IMR-90 (cell line): ENCODE results near the gene PITPNC1. TPM values are rescaled to one million over a fixed set of nuclear protein-coding genes. Genes with fewer than 3 reads are reported as not detected.

Experiments used
- ATAC-seq: fragments of 200-7000 bp; cut with Tn5 transposase; 2 replicates; pipeline ENCODE4 v1.9.1; 2020; ENCODE audit warnings: low read depth, mild to moderate bottlenecking, moderate library complexity
- BruUV-seq: library from RNA; stranded (reverse); fragments of 400-500 nt; replicated peaks from 2 replicates; lab custom pipeline; 2021; lab: Mats Ljungman, UMichigan
- CTCF ChIA-PET: fragments of 300-600 bp; formaldehyde crosslinking; extraction: SDS; loops from one replicate; lab custom pipeline; 2021; ENCODE audit warnings: antibody characterized with exemption; lab: Yijun Ruan, JAX
- POLR2A ChIA-PET: fragments of 300-600 bp; sonication (Branson Sonifier 250); formaldehyde crosslinking; loops from one replicate; lab custom pipeline; 2022; ENCODE audit warnings: antibody characterized with exemption; ENCODE audit not compliant: unreplicated experiment; lab: Charles Lee
- DNase-seq: peaks from one replicate; pipeline ENCODE4 v3.0.0; 2013
- H2AFZ ChIP-seq: replicated peaks from 2 replicates; pipeline ENCODE3; 2013; ENCODE audit warnings: low read length, mild to moderate bottlenecking; ENCODE audit not compliant: poor library complexity
- H2AK5ac ChIP-seq: 2 replicates; pipeline ENCODE4 v1.6.1; 2013; ENCODE audit warnings: low read depth, low read length, inconsistent platforms
- H2AK9ac ChIP-seq: replicated peaks from 2 replicates; pipeline ENCODE3; 2013; ENCODE audit warnings: mild to moderate bottlenecking, low read depth, low read length, moderate library complexity; ENCODE audit not compliant: poor library complexity
- H2BK120ac ChIP-seq: 2 replicates; pipeline ENCODE4 v1.6.1; 2013; ENCODE audit warnings: low read depth, low read length, inconsistent platforms
- H2BK15ac ChIP-seq: 3 replicates; pipeline ENCODE4 v1.6.1; 2013; ENCODE audit warnings: low read depth, low read length, inconsistent platforms
- H2BK20ac ChIP-seq: 2 replicates; pipeline ENCODE4 v1.6.1; 2013; ENCODE audit warnings: low read depth, mild to moderate bottlenecking, inconsistent platforms, low read length, moderate library complexity
- H2BK5ac ChIP-seq: 2 replicates; pipeline ENCODE4 v1.6.1; 2013; ENCODE audit warnings: mild to moderate bottlenecking, low read depth, low read length, inconsistent platforms; ENCODE audit not compliant: poor library complexity, severe bottlenecking
- H3K14ac ChIP-seq: replicated peaks from 2 replicates; pipeline ENCODE4 v1.6.1; 2013; ENCODE audit warnings: low read depth, low read length, inconsistent platforms
- H3K18ac ChIP-seq: 2 replicates; pipeline ENCODE4 v1.6.1; 2013; ENCODE audit warnings: low read depth, low read length, control low read depth
- H3K23ac ChIP-seq: 2 replicates; pipeline ENCODE4 v1.6.1; 2013; ENCODE audit warnings: low read depth, low read length, inconsistent platforms
- H3K27ac ChIP-seq: 2 replicates; pipeline ENCODE4 v1.5.1; 2013; ENCODE audit warnings: mild to moderate bottlenecking, control low read depth, low read length; ENCODE audit not compliant: insufficient read depth
- H3K27me3 ChIP-seq: 2 replicates; pipeline ENCODE4 v1.6.1; 2013; ENCODE audit warnings: low read length; ENCODE audit not compliant: control insufficient read depth, insufficient read depth
- H3K36me3 ChIP-seq: 2 replicates; pipeline ENCODE4 v1.6.1; 2013; ENCODE audit warnings: low read length, mixed read lengths; ENCODE audit not compliant: control insufficient read depth, insufficient read depth
- H3K4ac ChIP-seq: 2 replicates; pipeline ENCODE4 v1.6.1; 2013; ENCODE audit warnings: low read depth, low read length, inconsistent platforms
- H3K4me1 ChIP-seq: 2 replicates; pipeline ENCODE4 v1.6.1; 2013; ENCODE audit warnings: low read length, mixed read lengths; ENCODE audit not compliant: control insufficient read depth, insufficient read depth
- H3K4me2 ChIP-seq: 2 replicates; pipeline ENCODE4 v1.6.1; 2013; ENCODE audit warnings: low read depth, mild to moderate bottlenecking, control low read depth, low read length, moderate library complexity
- H3K4me3 ChIP-seq: 2 replicates; pipeline ENCODE4 v1.5.1; 2013; ENCODE audit warnings: low read depth, mild to moderate bottlenecking, control low read depth, low read length, moderate library complexity; ENCODE audit not compliant: insufficient read depth
- H3K56ac ChIP-seq: 2 replicates; pipeline ENCODE4 v1.6.1; 2013; ENCODE audit warnings: low read length, inconsistent platforms; ENCODE audit not compliant: insufficient read depth; ENCODE audit errors: extremely low read depth
- H3K79me1 ChIP-seq, 2 experiments: 2 replicates each; pipeline ENCODE4 v1.6.1; 2013; ENCODE audit warnings: low read length in 2 of 2, inconsistent platforms in 1 of 2, low read depth in 1 of 2
- H3K9ac ChIP-seq: 2 replicates; pipeline ENCODE4 v1.6.1; 2013; ENCODE audit warnings: low read depth, low read length, control low read depth
- H3K9me1 ChIP-seq: 2 replicates; pipeline ENCODE4 v1.6.1; 2013; ENCODE audit warnings: low read length, inconsistent platforms; ENCODE audit not compliant: insufficient read depth
- H3K9me3 ChIP-seq: 2 replicates; pipeline ENCODE4 v1.6.1; 2013; ENCODE audit warnings: low read length; ENCODE audit not compliant: control insufficient read depth, insufficient read depth
- H4K20me1 ChIP-seq: 2 replicates; pipeline ENCODE4 v1.6.1; 2013; ENCODE audit warnings: low read length, inconsistent platforms; ENCODE audit not compliant: insufficient read depth
- H4K5ac ChIP-seq: 2 replicates; pipeline ENCODE4 v1.6.1; 2013; ENCODE audit warnings: mild to moderate bottlenecking, low read depth, low read length, control low read depth
- H4K8ac ChIP-seq, 2 experiments: 2 replicates each; pipeline ENCODE4 v1.6.1; 2013; ENCODE audit warnings: low read depth in 2 of 2, low read length in 2 of 2, control low read depth in 1 of 2, inconsistent platforms in 1 of 2
- H4K91ac ChIP-seq: 2 replicates; pipeline ENCODE4 v1.6.1; 2013; ENCODE audit warnings: low read depth, low read length, inconsistent platforms; ENCODE audit not compliant: insufficient read depth
- BHLHE40 ChIP-seq: fragments of 150-350 bp; IDR thresholded peaks from 2 replicates; pipeline ENCODE4 v1.6.1; 2016; ENCODE audit warnings: mild to moderate bottlenecking, low read depth, low read length
- CEBPB ChIP-seq: IDR thresholded peaks from 2 replicates; pipeline ENCODE4 v1.6.1; 2012; ENCODE audit warnings: low read depth, low read length, improper control_type of control experiment
- CHD1 ChIP-seq: IDR thresholded peaks from 2 replicates; pipeline ENCODE4 v1.6.1; 2012; ENCODE audit warnings: low read depth, low read length, improper control_type of control experiment
- FOS ChIP-seq: fragments of 150-350 bp; IDR thresholded peaks from 2 replicates; pipeline ENCODE4 v1.6.1; 2016; ENCODE audit warnings: low read depth, low read length
- MAFK ChIP-seq: IDR thresholded peaks from 2 replicates; pipeline ENCODE4 v1.6.1; 2012; ENCODE audit warnings: low read depth, low read length, improper control_type of control experiment
- MAZ ChIP-seq: IDR thresholded peaks from 2 replicates; pipeline ENCODE4 v1.6.1; 2012; ENCODE audit warnings: low read depth, mild to moderate bottlenecking, low read length, improper control_type of control experiment, moderate library complexity, borderline replicate concordance
- MXI1 ChIP-seq: IDR thresholded peaks from 2 replicates; pipeline ENCODE4 v1.6.1; 2012; ENCODE audit warnings: low read depth, mild to moderate bottlenecking, low read length, moderate library complexity, borderline replicate concordance
- NFE2L2 ChIP-seq: fragments of 150-350 bp; IDR thresholded peaks from 2 replicates; pipeline ENCODE4 v1.6.1; 2016; ENCODE audit warnings: low read depth, mild to moderate bottlenecking, low read length
- POLR2A ChIP-seq: IDR thresholded peaks from 2 replicates; pipeline ENCODE4 v1.6.1; 2012; ENCODE audit warnings: mild to moderate bottlenecking, low read depth, low read length
- RCOR1 ChIP-seq: IDR thresholded peaks from 2 replicates; pipeline ENCODE4 v1.6.1; 2012; ENCODE audit warnings: mild to moderate bottlenecking, low read length, improper control_type of control experiment; ENCODE audit not compliant: insufficient replicate concordance
- RFX5 ChIP-seq: IDR thresholded peaks from 2 replicates; pipeline ENCODE4 v1.8.0; 2012; ENCODE audit warnings: low read depth, mild to moderate bottlenecking, low read length, moderate library complexity
- SMC3 ChIP-seq: fragments of 150-350 bp; IDR thresholded peaks from 2 replicates; pipeline ENCODE4 v1.6.1; 2016; ENCODE audit warnings: low read depth, mild to moderate bottlenecking, antibody characterized with exemption, low read length, moderate library complexity
- USF2 ChIP-seq: fragments of 150-350 bp; IDR thresholded peaks from 2 replicates; pipeline ENCODE4 v1.6.1; 2017; ENCODE audit warnings: mild to moderate bottlenecking, antibody characterized with exemption, low read length, low read depth
- WGBS, 2 experiments: methylation state at CpG; one replicate each; pipeline versions ENCODE4 v1.1.5 to v1.1.7; 2013; ENCODE audit warnings: missing lambda C conversion rate in 2 of 2; ENCODE audit not compliant: insufficient read length in 1 of 2; ENCODE audit errors: extremely low coverage in 2 of 2; 5-methylcytosine and 5-hydroxymethylcytosine counted together
- dilution Hi-C: fragments of 300-500 bp; cut with HindIII; formaldehyde crosslinking; loops from one replicate; pipeline ENCODE4 v1.14.3; 2018; ENCODE audit warnings: low sequenced_read_pairs; ENCODE audit not compliant: unreplicated experiment
- in situ Hi-C: fragments of 300-500 bp; cut with MboI; formaldehyde crosslinking; loops from 3 replicates; pipeline ENCODE4 v1.14.3; 2019; ENCODE audit warnings: low sequenced_read_pairs, inconsistent platforms, mixed read lengths
- intact Hi-C: fragments of 100-400 bp; cut with micrococcal nuclease; formaldehyde crosslinking; loops from 2 replicates; pipeline ENCODE4 v1.10.0; 2022
- polyA plus RNA-seq, 3 experiments: library from polyadenylated mRNA; depleted of rRNA; stranded (reverse); fragments of >200 nt; gene quantifications; 2 replicates each; pipeline ENCODE4 v1.2.3, GENCODE V29; 2012; ENCODE audit warnings: low replicate concordance in 1 of 3
- total RNA-seq: library from RNA; depleted of rRNA; stranded (reverse); fragments of >200 nt; gene quantifications from 2 replicates; pipeline ENCODE4 v1.2.3, GENCODE V29; 2012
- TF ChIP-seq, protein P1 (sequence below): fragments of 150-350 bp; IDR thresholded peaks from 2 replicates; pipeline ENCODE4 v1.6.1; 2016; ENCODE audit warnings: low read depth, mild to moderate bottlenecking, low read length, moderate library complexity, borderline replicate concordance
- TF ChIP-seq, protein P2 (sequence below): conservative IDR thresholded peaks from 2 replicates; pipeline ENCODE4 v1.5.1; 2012; ENCODE audit warnings: mild to moderate bottlenecking, low read depth, low read length, improper control_type of control experiment

PITPNC1 gene
- total and polyA plus RNA-seq, 2 of the 4 experiments (the other 2 are of a cell fraction) = 4.1 TPM

GRCh38 chr17:67492251-67492740 is 115.2 kb downstream of the PITPNC1 start:
- dilution Hi-C loops = no loop called here
- Histone ChIP-seq H3K9me3 (peaks cover 1% of the 10 kb centered on the region; the same call in 1 of the 2 replicates), H4K20me1 (peaks cover 4% of the 10 kb centered on the region; the same call in 1 of the 2 replicates), H2BK5ac (no peak overlapping the region), H3K4me3 (no peak overlapping the region), H2BK120ac (no peak overlapping the region), H3K9ac (no peak overlapping the region), H2AFZ (no peak overlapping the region), H3K27me3 (no peaks in the 10 kb centered on the region), H3K79me1 (peaks cover 29 to 34% of the 10 kb centered on the region in 2 experiments; a peak in 3 of 4 replicates), H3K9me1 (no peaks in the 10 kb centered on the region), H3K36me3 (no peaks in the 10 kb centered on the region), H3K27ac (no peak overlapping the region), H3K4me2 (peak overlapping the region; percentile 19; the same call in 1 of the 2 replicates), H4K8ac (no peak overlapping the region), H3K56ac (no peak overlapping the region), H4K5ac (no peak overlapping the region), H3K4ac (no peak overlapping the region), H3K23ac (no peak overlapping the region), H3K4me1 (peaks cover 11% of the 10 kb centered on the region), H2AK9ac (no peak overlapping the region), H3K18ac (no peak overlapping the region), H2BK20ac (no peak overlapping the region), H2AK5ac (peak overlapping the region; percentile 35), H2BK15ac (no peak overlapping the region), H3K14ac (no peak overlapping the region), H4K91ac (no peak overlapping the region)
- intact Hi-C loops = no loop called here
- ChIA-PET CTCF (no interaction called here), POLR2A (no interaction called here)
- BruUV-seq = no TSS peak
- DNase-seq (no peak), ATAC-seq (no peak)
- TF ChIP-seq MAZ = no peak
- TF ChIP-seq BHLHE40 = no peak
- no peak for TF ChIP-seq MAFK
- TF ChIP-seq RCOR1 = no peak
- no peak for TF ChIP-seq MXI1
- TF ChIP-seq SMC3 = no peak
- TF ChIP-seq FOS = no peak
- no peak for TF ChIP-seq CHD1
- TF ChIP-seq CEBPB = no peak
- TF ChIP-seq, protein P1, sequence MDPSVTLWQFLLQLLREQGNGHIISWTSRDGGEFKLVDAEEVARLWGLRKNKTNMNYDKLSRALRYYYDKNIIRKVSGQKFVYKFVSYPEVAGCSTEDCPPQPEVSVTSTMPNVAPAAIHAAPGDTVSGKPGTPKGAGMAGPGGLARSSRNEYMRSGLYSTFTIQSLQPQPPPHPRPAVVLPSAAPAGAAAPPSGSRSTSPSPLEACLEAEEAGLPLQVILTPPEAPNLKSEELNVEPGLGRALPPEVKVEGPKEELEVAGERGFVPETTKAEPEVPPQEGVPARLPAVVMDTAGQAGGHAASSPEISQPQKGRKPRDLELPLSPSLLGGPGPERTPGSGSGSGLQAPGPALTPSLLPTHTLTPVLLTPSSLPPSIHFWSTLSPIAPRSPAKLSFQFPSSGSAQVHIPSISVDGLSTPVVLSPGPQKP = no peak
- TF ChIP-seq, protein P2, sequence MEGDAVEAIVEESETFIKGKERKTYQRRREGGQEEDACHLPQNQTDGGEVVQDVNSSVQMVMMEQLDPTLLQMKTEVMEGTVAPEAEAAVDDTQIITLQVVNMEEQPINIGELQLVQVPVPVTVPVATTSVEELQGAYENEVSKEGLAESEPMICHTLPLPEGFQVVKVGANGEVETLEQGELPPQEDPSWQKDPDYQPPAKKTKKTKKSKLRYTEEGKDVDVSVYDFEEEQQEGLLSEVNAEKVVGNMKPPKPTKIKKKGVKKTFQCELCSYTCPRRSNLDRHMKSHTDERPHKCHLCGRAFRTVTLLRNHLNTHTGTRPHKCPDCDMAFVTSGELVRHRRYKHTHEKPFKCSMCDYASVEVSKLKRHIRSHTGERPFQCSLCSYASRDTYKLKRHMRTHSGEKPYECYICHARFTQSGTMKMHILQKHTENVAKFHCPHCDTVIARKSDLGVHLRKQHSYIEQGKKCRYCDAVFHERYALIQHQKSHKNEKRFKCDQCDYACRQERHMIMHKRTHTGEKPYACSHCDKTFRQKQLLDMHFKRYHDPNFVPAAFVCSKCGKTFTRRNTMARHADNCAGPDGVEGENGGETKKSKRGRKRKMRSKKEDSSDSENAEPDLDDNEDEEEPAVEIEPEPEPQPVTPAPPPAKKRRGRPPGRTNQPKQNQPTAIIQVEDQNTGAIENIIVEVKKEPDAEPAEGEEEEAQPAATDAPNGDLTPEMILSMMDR = no peak
- TF ChIP-seq POLR2A = no peak
- TF ChIP-seq USF2 = no peak
- TF ChIP-seq NFE2L2 = no peak
- no peak for TF ChIP-seq RFX5
- no CpG with 5 or more reads among the region's 5 CpGs for WGBS, 2 experiments
- in situ Hi-C loops = no loop called here
